K562 (cell line): ENCODE results near the gene OR4D9. TPM values are rescaled to one million over a fixed set of nuclear protein-coding genes. Genes with fewer than 3 reads are reported as not detected.
A peak's percentile ranks its signal among the peaks of the same experiment; 100 is the strongest.

ENCODE experiments used
- BDP1 ChIP-seq: IDR thresholded peaks from 3 replicates; pipeline ENCODE4 v1.6.1; 2011; ENCODE audit not compliant: insufficient read length, insufficient read depth
- BRCA1 ChIP-seq, 2 experiments: fragments of 450-650 bp in 1 of 2; sonication (generic) in 1 of 2; formaldehyde crosslinking in 1 of 2; IDR thresholded peaks; 2 replicates each; pipeline versions ENCODE4 v1.5.0 to v1.6.1; 2017 to 2020; ENCODE audit warnings: mild to moderate bottlenecking in 1 of 2, missing genetic modification reagents in 1 of 2
- BRD9 ChIP-seq: fragments of 450-650 bp; IDR thresholded peaks from 2 replicates; pipeline ENCODE4 v1.6.1; 2018; ENCODE audit warnings: low read depth; ENCODE audit not compliant: partially characterized antibody
- DNMT1 ChIP-seq: fragments of 450-650 bp; IDR thresholded peaks from 2 replicates; pipeline ENCODE4 v1.6.1; 2016; ENCODE audit warnings: antibody characterized with exemption, mild to moderate bottlenecking
- GTF2F1 ChIP-seq: IDR thresholded peaks from 2 replicates; pipeline ENCODE4 v1.6.1; 2011; ENCODE audit warnings: low read depth, low read length, improper control_type of control experiment
- HCFC1 ChIP-seq: IDR thresholded peaks from 2 replicates; pipeline ENCODE4 v1.6.1; 2012; ENCODE audit warnings: low read depth, low read length, improper control_type of control experiment
- MCM2 ChIP-seq: fragments of 450-650 bp; IDR thresholded peaks from 2 replicates; pipeline ENCODE4 v1.6.1; 2017; ENCODE audit warnings: low read depth, mild to moderate bottlenecking
- NFRKB ChIP-seq: fragments of 450-650 bp; IDR thresholded peaks from 2 replicates; pipeline ENCODE4 v1.6.1; 2016; ENCODE audit warnings: low read depth
- NUFIP1 ChIP-seq: fragments of 450-650 bp; IDR thresholded peaks from 2 replicates; pipeline ENCODE4 v1.6.1; 2018; ENCODE audit not compliant: partially characterized antibody
- POLR3A ChIP-seq: IDR thresholded peaks from 2 replicates; pipeline ENCODE4 v1.6.1; 2011; ENCODE audit warnings: borderline replicate concordance, mild to moderate bottlenecking, moderate library complexity; ENCODE audit not compliant: insufficient read length, insufficient read depth; ENCODE audit errors: extremely low read depth
- PRMT5 ChIP-seq: sonication (generic); formaldehyde crosslinking; IDR thresholded peaks from 2 replicates; pipeline ENCODE4 v1.5.0; 2020; ENCODE audit warnings: missing genetic modification reagents
- RAD21 ChIP-seq, 2 experiments: fragments of 250-450 bp in 1 of 2; fragments of 450-650 bp in 1 of 2; sonication (Bioruptor Pico) in 1 of 2; formaldehyde crosslinking in 1 of 2; IDR thresholded peaks in 1 of 2; conservative IDR thresholded peaks in 1 of 2; 2 replicates each; pipeline versions ENCODE4 v1.4.0 to v1.8.0; 2020 to 2022; ENCODE audit warnings: mild to moderate bottlenecking in 2 of 2, moderate library complexity in 1 of 2
- RHOXF2B ChIP-seq: fragments of 250-450 bp; sonication (Bioruptor Pico); conservative IDR thresholded peaks from 2 replicates; pipeline ENCODE4 v1.5.1; 2021
- XRCC5 ChIP-seq: fragments of 200-400 bp; formaldehyde crosslinking; IDR thresholded peaks from 2 replicates; pipeline ENCODE4 v1.6.1; 2017; ENCODE audit warnings: low read depth, mild to moderate bottlenecking, low read length
- YY1 ChIP-seq, 3 experiments: IDR thresholded peaks; 2 replicates each; pipeline ENCODE4 v1.6.1; 2011; ENCODE audit warnings: low read length in 2 of 3, mild to moderate bottlenecking in 2 of 3, moderate library complexity in 2 of 3, borderline replicate concordance in 1 of 3, control low read depth in 1 of 3, low read depth in 1 of 3; ENCODE audit not compliant: insufficient read depth in 3 of 3, insufficient replicate concordance in 2 of 3, control insufficient read depth in 1 of 3, insufficient read length in 1 of 3; ENCODE audit errors: extremely low read depth in 1 of 3
- polyA plus RNA-seq, 8 experiments: library from polyadenylated mRNA; depleted of rRNA in 4 of 8; stranded (reverse) in 5 of 8; unstranded in 3 of 8; fragments of >200 nt; fragmentation: Nextera tagmentation in 2 of 8; fragmentation: Illumina TruSeq in 1 of 8; extraction: Ambion mirVana in 2 of 8; extraction: Trizol in 1 of 8; gene quantifications; 2 replicates each; pipeline versions ENCODE4 v1.2.1 to v1.2.3, GENCODE V29; 2011 to 2014; ENCODE audit warnings: inconsistent platforms in 1 of 8, missing spikeins in 1 of 8
- total RNA-seq, 7 experiments: library from RNA; depleted of rRNA in 6 of 7; stranded (reverse); fragments of >200 nt in 6 of 7; fragmentation: Illumina TruSeq in 2 of 7; extraction: Trizol in 2 of 7; gene quantifications; 2 replicates each; pipeline versions ENCODE4 v1.2.1 to v1.2.3, GENCODE V29; 2011 to 2021; ENCODE audit warnings: low replicate concordance in 1 of 7
- TF ChIP-seq, protein P1 (sequence below): fragments of 200-800 bp; sonication (Bioruptor generic); IDR thresholded peaks from 2 replicates; pipeline ENCODE4 v1.6.1; 2017; ENCODE audit warnings: missing genetic modification characterization, missing compliant biosample characterization
- TF ChIP-seq, protein P2 (sequence below): fragments of 450-650 bp; IDR thresholded peaks from 2 replicates; pipeline ENCODE4 v1.6.1; 2017; ENCODE audit warnings: antibody characterized with exemption, mild to moderate bottlenecking
- TF ChIP-seq, protein P3 (sequence below): sonication (generic); formaldehyde crosslinking; IDR thresholded peaks from 2 replicates; pipeline ENCODE4 v1.8.1; 2023; ENCODE audit warnings: missing genetic modification reagents, mild to moderate bottlenecking, borderline replicate concordance

Gene OR4D9
- total and polyA plus RNA-seq, 9 of the 15 experiments (the other 6 are each of a cell fraction or from before 2014, with no cell fraction given) = not detected

DNA sequence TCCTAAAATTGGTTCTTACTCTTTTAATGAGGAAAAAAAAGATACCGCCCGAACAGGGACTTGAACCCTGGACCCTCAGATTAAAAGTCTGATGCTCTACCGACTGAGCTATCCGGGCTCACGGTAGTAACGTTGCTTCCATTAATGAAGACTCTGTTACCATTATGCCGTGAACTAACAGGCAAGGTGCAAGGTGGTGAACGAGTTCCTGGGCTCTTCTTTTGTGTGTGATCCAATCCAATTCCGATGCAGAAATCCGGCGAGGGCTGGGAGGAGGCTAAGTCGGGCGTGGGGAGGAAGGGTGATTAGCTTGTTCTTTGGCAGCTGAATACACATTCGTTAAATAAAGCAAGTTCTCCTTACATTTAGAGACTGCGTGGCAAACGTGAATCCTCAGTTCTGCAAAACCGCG lies 49.0 kb downstream of the OR4D9 start (continued):
- TF ChIP-seq, protein P1, sequence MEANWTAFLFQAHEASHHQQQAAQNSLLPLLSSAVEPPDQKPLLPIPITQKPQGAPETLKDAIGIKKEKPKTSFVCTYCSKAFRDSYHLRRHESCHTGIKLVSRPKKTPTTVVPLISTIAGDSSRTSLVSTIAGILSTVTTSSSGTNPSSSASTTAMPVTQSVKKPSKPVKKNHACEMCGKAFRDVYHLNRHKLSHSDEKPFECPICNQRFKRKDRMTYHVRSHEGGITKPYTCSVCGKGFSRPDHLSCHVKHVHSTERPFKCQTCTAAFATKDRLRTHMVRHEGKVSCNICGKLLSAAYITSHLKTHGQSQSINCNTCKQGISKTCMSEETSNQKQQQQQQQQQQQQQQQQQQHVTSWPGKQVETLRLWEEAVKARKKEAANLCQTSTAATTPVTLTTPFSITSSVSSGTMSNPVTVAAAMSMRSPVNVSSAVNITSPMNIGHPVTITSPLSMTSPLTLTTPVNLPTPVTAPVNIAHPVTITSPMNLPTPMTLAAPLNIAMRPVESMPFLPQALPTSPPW (CRISPR knock-in tag) = no peak
- no peak for TF ChIP-seq HCFC1
- peak; percentile 95 for TF ChIP-seq BDP1
- TF ChIP-seq BRD9 = peak; percentile 99
- no peak for TF ChIP-seq GTF2F1
- no peak for TF ChIP-seq BRCA1 (IDR thresholded peaks at IDR 0.05)
- TF ChIP-seq BRCA1 (CRISPR knock-in tag; IDR thresholded peaks at IDR 0.05) = no peak
- TF ChIP-seq DNMT1 = 0 out of 2 replicates have a peak, but pooled peaks have one; percentile 82
- no peak for TF ChIP-seq NUFIP1
- TF ChIP-seq MCM2 = no peak
- TF ChIP-seq, protein P2, sequence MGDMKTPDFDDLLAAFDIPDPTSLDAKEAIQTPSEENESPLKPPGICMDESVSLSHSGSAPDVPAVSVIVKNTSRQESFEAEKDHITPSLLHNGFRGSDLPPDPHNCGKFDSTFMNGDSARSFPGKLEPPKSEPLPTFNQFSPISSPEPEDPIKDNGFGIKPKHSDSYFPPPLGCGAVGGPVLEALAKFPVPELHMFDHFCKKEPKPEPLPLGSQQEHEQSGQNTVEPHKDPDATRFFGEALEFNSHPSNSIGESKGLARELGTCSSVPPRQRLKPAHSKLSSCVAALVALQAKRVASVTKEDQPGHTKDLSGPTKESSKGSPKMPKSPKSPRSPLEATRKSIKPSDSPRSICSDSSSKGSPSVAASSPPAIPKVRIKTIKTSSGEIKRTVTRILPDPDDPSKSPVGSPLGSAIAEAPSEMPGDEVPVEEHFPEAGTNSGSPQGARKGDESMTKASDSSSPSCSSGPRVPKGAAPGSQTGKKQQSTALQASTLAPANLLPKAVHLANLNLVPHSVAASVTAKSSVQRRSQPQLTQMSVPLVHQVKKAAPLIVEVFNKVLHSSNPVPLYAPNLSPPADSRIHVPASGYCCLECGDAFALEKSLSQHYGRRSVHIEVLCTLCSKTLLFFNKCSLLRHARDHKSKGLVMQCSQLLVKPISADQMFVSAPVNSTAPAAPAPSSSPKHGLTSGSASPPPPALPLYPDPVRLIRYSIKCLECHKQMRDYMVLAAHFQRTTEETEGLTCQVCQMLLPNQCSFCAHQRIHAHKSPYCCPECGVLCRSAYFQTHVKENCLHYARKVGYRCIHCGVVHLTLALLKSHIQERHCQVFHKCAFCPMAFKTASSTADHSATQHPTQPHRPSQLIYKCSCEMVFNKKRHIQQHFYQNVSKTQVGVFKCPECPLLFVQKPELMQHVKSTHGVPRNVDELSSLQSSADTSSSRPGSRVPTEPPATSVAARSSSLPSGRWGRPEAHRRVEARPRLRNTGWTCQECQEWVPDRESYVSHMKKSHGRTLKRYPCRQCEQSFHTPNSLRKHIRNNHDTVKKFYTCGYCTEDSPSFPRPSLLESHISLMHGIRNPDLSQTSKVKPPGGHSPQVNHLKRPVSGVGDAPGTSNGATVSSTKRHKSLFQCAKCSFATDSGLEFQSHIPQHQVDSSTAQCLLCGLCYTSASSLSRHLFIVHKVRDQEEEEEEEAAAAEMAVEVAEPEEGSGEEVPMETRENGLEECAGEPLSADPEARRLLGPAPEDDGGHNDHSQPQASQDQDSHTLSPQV = peak; percentile 89
- peak; percentile 99 for TF ChIP-seq POLR3A
- TF ChIP-seq XRCC5 = peak; percentile 57; the same call in 1 of the 2 replicates
- no peak for TF ChIP-seq RHOXF2B (CRISPR knock-in tag)
- TF ChIP-seq YY1 (IDR thresholded peaks at IDR 0.05; ENCODE audit: borderline replicate concordance in 1 of 3, control insufficient read depth in 1 of 3, extremely low read depth in 1 of 3, insufficient read depth in 3 of 3, insufficient read length in 1 of 3, insufficient replicate concordance in 2 of 3, low read depth in 1 of 3, low read length in 2 of 3) = no peak
- TF ChIP-seq RAD21 (CRISPR knock-in tag; conservative IDR thresholded peaks at IDR 0.05 in 1 of 2, IDR thresholded peaks at IDR 0.05 in 1 of 2) = peak in 1 of 2 experiments; percentile 1; a peak in 1 of 4 replicates
- peak; percentile 42 for TF ChIP-seq NFRKB
- TF ChIP-seq, protein P3, sequence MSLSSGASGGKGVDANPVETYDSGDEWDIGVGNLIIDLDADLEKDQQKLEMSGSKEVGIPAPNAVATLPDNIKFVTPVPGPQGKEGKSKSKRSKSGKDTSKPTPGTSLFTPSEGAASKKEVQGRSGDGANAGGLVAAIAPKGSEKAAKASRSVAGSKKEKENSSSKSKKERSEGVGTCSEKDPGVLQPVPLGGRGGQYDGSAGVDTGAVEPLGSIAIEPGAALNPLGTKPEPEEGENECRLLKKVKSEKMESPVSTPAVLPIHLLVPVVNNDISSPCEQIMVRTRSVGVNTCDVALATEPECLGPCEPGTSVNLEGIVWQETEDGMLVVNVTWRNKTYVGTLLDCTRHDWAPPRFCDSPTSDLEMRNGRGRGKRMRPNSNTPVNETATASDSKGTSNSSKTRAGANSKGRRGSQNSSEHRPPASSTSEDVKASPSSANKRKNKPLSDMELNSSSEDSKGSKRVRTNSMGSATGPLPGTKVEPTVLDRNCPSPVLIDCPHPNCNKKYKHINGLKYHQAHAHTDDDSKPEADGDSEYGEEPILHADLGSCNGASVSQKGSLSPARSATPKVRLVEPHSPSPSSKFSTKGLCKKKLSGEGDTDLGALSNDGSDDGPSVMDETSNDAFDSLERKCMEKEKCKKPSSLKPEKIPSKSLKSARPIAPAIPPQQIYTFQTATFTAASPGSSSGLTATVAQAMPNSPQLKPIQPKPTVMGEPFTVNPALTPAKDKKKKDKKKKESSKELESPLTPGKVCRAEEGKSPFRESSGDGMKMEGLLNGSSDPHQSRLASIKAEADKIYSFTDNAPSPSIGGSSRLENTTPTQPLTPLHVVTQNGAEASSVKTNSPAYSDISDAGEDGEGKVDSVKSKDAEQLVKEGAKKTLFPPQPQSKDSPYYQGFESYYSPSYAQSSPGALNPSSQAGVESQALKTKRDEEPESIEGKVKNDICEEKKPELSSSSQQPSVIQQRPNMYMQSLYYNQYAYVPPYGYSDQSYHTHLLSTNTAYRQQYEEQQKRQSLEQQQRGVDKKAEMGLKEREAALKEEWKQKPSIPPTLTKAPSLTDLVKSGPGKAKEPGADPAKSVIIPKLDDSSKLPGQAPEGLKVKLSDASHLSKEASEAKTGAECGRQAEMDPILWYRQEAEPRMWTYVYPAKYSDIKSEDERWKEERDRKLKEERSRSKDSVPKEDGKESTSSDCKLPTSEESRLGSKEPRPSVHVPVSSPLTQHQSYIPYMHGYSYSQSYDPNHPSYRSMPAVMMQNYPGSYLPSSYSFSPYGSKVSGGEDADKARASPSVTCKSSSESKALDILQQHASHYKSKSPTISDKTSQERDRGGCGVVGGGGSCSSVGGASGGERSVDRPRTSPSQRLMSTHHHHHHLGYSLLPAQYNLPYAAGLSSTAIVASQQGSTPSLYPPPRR (CRISPR knock-in tag) = no peak
- no peak for TF ChIP-seq PRMT5 (CRISPR knock-in tag)
